Measurements from ENCODE around the gene PICALM.

DNA sequence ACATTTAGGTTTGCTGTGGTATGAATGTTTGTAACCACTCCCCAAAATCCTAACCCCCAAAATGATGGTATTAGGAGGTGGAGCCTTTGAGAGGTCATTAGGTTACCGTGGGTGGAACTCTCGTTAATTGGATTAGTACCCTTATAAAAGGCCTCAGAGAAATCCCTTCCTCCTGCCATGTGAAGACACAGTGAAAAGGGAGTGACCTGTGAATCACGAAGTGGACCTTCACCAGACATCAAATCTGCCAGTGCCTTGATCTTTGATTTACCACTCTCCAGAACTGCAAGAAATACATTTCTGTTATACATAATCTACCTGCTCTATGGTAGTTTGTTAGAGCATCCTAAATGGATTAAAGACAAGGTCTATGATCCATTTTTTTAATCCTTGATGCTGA, 12.6 kb upstream of the PICALM start:
- TF ChIP-seq, protein P1, sequence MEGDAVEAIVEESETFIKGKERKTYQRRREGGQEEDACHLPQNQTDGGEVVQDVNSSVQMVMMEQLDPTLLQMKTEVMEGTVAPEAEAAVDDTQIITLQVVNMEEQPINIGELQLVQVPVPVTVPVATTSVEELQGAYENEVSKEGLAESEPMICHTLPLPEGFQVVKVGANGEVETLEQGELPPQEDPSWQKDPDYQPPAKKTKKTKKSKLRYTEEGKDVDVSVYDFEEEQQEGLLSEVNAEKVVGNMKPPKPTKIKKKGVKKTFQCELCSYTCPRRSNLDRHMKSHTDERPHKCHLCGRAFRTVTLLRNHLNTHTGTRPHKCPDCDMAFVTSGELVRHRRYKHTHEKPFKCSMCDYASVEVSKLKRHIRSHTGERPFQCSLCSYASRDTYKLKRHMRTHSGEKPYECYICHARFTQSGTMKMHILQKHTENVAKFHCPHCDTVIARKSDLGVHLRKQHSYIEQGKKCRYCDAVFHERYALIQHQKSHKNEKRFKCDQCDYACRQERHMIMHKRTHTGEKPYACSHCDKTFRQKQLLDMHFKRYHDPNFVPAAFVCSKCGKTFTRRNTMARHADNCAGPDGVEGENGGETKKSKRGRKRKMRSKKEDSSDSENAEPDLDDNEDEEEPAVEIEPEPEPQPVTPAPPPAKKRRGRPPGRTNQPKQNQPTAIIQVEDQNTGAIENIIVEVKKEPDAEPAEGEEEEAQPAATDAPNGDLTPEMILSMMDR (conservative IDR thresholded peaks at IDR 0.05; ENCODE audit: low read length): no peak
- no peak for TF ChIP-seq EZH2phosphoT487 (IDR thresholded peaks at IDR 0.05; ENCODE audit: borderline replicate concordance)

Data from Loucy (cell line).